Esophagus (tissue), 2 donors: ENCODE measurements around the gene FBN3. TPM values are rescaled to one million over a fixed set of nuclear protein-coding genes. Genes with fewer than 3 reads are reported as not detected.

Experiments used
- H3K27ac ChIP-seq, 2 donors: one replicate each; pipeline ENCODE4 v1.5.1; 2013; ENCODE audit warnings: low read depth in 2 of 2, mild to moderate bottlenecking in 2 of 2, inconsistent platforms in 1 of 2, low read length in 1 of 2, moderate library complexity in 1 of 2
- H3K27me3 ChIP-seq, 2 donors: one replicate each; pipeline ENCODE4 v1.6.1; 2013; ENCODE audit warnings: low read length in 2 of 2, control low read depth in 1 of 2, mild to moderate bottlenecking in 1 of 2; ENCODE audit not compliant: insufficient read depth in 2 of 2, control insufficient read depth in 1 of 2
- H3K36me3 ChIP-seq, 2 donors: one replicate each; pipeline ENCODE4 v1.6.1; 2013; ENCODE audit warnings: low read length in 1 of 2; ENCODE audit not compliant: control insufficient read depth in 2 of 2, insufficient read depth in 2 of 2
- H3K4me1 ChIP-seq, 2 donors: one replicate each; pipeline ENCODE4 v1.6.1; 2013; ENCODE audit warnings: low read length in 1 of 2; ENCODE audit not compliant: control insufficient read depth in 2 of 2, insufficient read depth in 2 of 2
- H3K4me3 ChIP-seq, 2 donors: one replicate each; pipeline ENCODE4 v1.5.1; 2013; ENCODE audit warnings: low read length in 2 of 2, mild to moderate bottlenecking in 2 of 2, low read depth in 1 of 2, moderate library complexity in 1 of 2
- H3K9me3 ChIP-seq, 2 donors: one replicate each; pipeline ENCODE4 v1.6.1; 2013; ENCODE audit warnings: mild to moderate bottlenecking in 2 of 2, low read depth in 1 of 2, low read length in 1 of 2, moderate library complexity in 1 of 2; ENCODE audit not compliant: control insufficient read depth in 2 of 2, insufficient read depth in 1 of 2
- WGBS, 2 donors: extraction: QIAGEN DNeasy Blood & Tissue Kit; methylation state at CpG; one replicate each; pipeline ENCODE4 v1.1.7; 2013; 5-methylcytosine and 5-hydroxymethylcytosine counted together
- polyA plus RNA-seq, 2 donors: library from polyadenylated mRNA; stranded (reverse); fragments of 200-250 nt; gene quantifications; one replicate each; pipeline ENCODE4 v1.2.3, GENCODE V29; 2013
- donor health status: healthy with polysubstance abuse.
- donor health status: Bipolar disorder and iron deficiency.

Gene FBN3
- polyA plus RNA-seq, 2 donors = under 0.01 to 0.02 TPM

DNA sequence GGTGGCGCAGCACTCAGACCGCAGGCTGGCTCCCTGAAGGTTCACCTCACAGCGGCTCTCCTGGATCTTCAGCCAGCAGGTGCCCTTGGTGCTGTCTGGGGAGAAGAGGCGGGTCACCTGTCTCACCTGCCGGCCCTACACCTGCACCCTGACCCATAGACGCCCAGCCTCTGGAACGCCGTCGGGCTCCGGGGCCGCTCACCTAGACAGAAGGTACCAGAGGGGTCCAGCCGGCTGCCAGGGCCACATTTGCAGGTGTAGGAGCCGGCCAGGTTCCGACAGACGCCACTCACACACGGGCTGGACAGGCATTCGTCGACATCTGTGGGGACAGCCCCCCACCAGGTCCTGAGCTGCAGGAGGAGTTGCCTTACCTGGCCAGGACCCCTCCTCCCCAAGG lies 22.9 kb downstream of the FBN3 start:
- H3K27me3 ChIP-seq = no peaks in the 10 kb centered on the region
- H3K4me1 ChIP-seq = no peaks in the 10 kb centered on the region
- H3K4me3 ChIP-seq = no peak overlapping the region
- H3K36me3 ChIP-seq = no peaks in the 10 kb centered on the region
- H3K27ac ChIP-seq = no peak overlapping the region
- WGBS, 2 donors = 76 to 88% methylated on average over 15 to 18 of the region's 18 CpGs
- H3K9me3 ChIP-seq = no peaks in the 10 kb centered on the region

DNA sequence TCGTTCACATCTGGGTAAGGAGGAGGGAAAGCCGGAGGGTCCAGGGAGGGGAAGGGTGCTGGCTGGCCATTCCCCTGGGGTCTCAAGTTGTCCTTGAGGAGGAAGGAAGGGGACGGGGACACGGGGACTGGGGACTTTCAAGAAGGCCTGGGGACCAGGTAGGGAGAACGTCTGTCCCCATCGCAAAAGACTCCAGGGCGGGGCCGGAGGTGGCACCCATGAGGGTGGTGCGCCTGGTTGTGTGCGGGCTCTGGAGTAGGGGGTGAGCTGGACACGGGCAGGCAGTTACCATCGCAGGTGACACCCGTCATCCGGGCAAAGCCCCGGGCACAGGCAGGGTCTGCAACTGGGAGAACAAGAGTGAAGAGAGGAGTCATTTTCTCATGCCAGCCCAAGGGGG lies 23.4 kb downstream of the FBN3 start:
- WGBS, 2 donors = 89 to 90% methylated on average over 15 of the region's 15 CpGs
- Histone ChIP-seq H3K9me3 (no peaks in the 10 kb centered on the region), H3K27ac (no peak overlapping the region), H3K27me3 (no peaks in the 10 kb centered on the region), H3K4me1 (no peaks in the 10 kb centered on the region), H3K36me3 (no peaks in the 10 kb centered on the region), H3K4me3 (no peak overlapping the region)

GRCh38 chr19:8123683-8124082 lies 25.7 kb downstream of the FBN3 start:
- H3K27me3 ChIP-seq = no peaks in the 10 kb centered on the region
- no peaks in the 10 kb centered on the region for H3K4me1 ChIP-seq
- 89 to 92% methylated on average over 22 of the region's 22 CpGs for WGBS, 2 donors
- no peaks in the 10 kb centered on the region for H3K36me3 ChIP-seq
- no peak overlapping the region for H3K4me3 ChIP-seq
- H3K9me3 ChIP-seq = peaks cover 0 to 3% of the 10 kb centered on the region in 2 donors
- H3K27ac ChIP-seq = no peak overlapping the region

GRCh38 chr19:8120636-8121480 lies 28.5 kb downstream of the FBN3 start:
- no peaks in the 10 kb centered on the region for H3K27me3 ChIP-seq
- H3K36me3 ChIP-seq = no peaks in the 10 kb centered on the region
- no peak overlapping the region for H3K27ac ChIP-seq
- peaks cover 0 to 7% of the 10 kb centered on the region in 2 donors for H3K9me3 ChIP-seq
- H3K4me3 ChIP-seq = no peak overlapping the region
- WGBS, 2 donors = 79% methylated on average over 25 to 26 of the region's 26 CpGs
- no peaks in the 10 kb centered on the region for H3K4me1 ChIP-seq

GRCh38 chr19:8117991-8118390 lies 31.4 kb downstream of the FBN3 start:
- Histone ChIP-seq H3K27ac (no peak overlapping the region), H3K4me3 (no peak overlapping the region), H3K4me1 (no peaks in the 10 kb centered on the region), H3K27me3 (no peaks in the 10 kb centered on the region), H3K9me3 (peaks cover 0 to 7% of the 10 kb centered on the region in 2 donors), H3K36me3 (no peaks in the 10 kb centered on the region)
- WGBS, 2 donors = 90% methylated on average over 2 of the region's 2 CpGs

DNA sequence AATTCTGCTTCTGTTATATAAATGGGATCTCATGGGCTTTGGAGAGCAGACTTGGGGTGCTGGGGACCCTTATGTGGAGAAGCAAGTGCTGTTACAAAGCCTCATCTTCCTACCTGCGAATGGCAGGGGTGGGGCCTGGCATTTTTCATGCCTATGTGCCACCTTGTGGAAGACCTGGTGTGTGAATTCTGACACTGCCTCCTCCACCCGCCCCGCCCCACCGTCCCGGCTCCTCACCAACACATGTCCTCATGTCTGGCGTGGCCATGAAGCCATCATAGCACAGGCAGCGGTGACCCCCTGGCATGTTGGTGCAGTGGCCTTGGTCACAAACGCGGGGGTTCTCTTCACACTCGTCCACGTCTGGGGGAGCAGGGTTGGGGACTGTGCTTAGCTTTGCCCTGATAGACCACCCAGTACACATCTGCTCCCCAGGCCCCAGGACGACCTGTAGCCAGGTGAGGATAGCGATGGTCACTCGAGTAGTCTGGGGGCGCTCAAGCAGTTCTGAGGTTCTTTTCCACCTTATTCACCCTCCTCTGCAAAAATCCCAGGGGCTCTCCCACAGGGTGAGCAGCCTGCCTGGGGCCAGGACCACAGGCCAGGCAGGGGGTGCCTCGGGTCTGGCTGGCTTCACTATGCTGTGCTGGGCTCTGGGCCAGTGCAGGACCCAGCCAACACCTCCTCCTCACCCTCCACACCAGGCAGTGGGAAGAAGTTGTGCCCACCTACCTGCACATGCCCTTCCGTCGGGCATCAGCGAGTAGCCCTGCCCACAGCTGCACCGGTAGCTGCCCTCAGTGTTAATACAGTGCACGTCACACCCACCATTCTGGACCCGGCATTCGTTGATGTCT lies 32.7 kb downstream of the FBN3 start:
- H3K27me3 ChIP-seq = no peaks in the 10 kb centered on the region
- no peak overlapping the region for H3K27ac ChIP-seq
- H3K4me1 ChIP-seq = no peaks in the 10 kb centered on the region
- 84 to 86% methylated on average over 22 to 23 of the region's 23 CpGs for WGBS, 2 donors
- peaks cover 0 to 7% of the 10 kb centered on the region in 2 donors for H3K9me3 ChIP-seq
- no peak overlapping the region for H3K4me3 ChIP-seq
- H3K36me3 ChIP-seq = no peaks in the 10 kb centered on the region

GRCh38 chr19:8115805-8116396 lies 33.5 kb downstream of the FBN3 start:
- H3K36me3 ChIP-seq = no peaks in the 10 kb centered on the region
- no peaks in the 10 kb centered on the region for H3K4me1 ChIP-seq
- 76 to 84% methylated on average over 6 of the region's 6 CpGs for WGBS, 2 donors
- no peaks in the 10 kb centered on the region for H3K27me3 ChIP-seq
- peaks cover 0 to 7% of the 10 kb centered on the region in 2 donors for H3K9me3 ChIP-seq
- H3K27ac ChIP-seq = no peak overlapping the region
- no peak overlapping the region for H3K4me3 ChIP-seq

DNA sequence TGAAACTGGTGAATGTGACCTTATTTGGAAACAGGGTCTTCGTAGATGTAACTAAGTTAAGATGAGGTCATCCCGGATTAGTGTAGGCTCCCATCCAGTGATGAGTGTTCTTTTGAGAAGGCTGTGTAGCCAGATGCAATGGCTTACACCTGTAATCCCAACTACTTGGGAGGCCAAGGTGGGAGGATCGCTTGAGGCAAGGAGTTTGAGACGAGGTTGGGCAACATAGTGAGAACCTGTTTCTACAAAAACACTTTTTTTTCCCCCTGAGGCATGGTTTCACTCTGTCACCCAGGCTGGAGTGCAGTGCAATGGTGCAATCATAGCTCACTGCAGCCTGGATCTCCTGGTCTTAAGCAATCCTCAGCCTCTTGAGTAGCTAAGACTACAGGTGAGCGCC lies 36.4 kb downstream of the FBN3 start:
- Histone ChIP-seq H3K27me3 (no peaks in the 10 kb centered on the region), H3K9me3 (peaks cover 2 to 3% of the 10 kb centered on the region in 2 donors), H3K36me3 (no peaks in the 10 kb centered on the region), H3K27ac (no peak overlapping the region), H3K4me1 (no peaks in the 10 kb centered on the region), H3K4me3 (no peak overlapping the region)
- 44 to 53% methylated on average over 5 of the region's 5 CpGs for WGBS, 2 donors

DNA sequence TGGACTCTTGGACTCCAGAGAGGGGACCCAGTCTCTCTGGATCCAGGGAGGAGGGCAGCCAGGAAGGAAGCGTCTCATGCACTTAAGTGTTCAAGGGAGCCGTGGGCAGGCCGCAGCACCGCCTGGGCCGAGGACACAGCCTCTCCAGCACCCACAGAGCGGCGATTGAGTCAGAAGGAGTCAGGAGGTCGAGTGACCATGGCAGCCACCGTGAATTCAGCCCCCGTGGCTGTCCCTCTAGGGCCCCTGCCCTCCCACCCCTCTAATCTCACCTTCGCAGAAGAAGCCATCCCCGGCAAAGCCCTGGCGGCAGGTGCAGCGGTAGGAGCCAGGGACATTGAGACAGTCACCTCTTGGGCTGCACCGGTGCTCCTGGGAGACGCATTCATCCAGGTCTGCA lies 38.0 kb downstream of the FBN3 start:
- Histone ChIP-seq H3K27me3 (no peaks in the 10 kb centered on the region), H3K4me1 (no peaks in the 10 kb centered on the region), H3K36me3 (no peaks in the 10 kb centered on the region), H3K4me3 (no peak overlapping the region), H3K9me3 (peaks cover 2 to 3% of the 10 kb centered on the region in 2 donors), H3K27ac (no peak overlapping the region)
- WGBS, 2 donors = 83 to 90% methylated on average over 14 to 16 of the region's 16 CpGs
